Tibial artery (tissue), 4 donors: Measurements from ENCODE around the gene PLN.

Experiments
- DNase-seq, 2 donors: peaks; one replicate each; pipeline ENCODE4 v3.0.0-alpha.2; 2019
- H3K27ac ChIP-seq, 2 donors: fragments of 200-600 bp; sonication (generic) in 1 of 2; 1 replicate in 1 of 2; 2 replicates in 1 of 2; pipeline ENCODE4 v1.5.1; 2018 to 2019; ENCODE audit warnings: mild to moderate bottlenecking in 1 of 2
- H3K27me3 ChIP-seq, 2 donors: fragments of 200-600 bp; sonication (generic) in 1 of 2; one replicate each; pipeline versions ENCODE4 v1.5.1 to v1.6.0; 2016 to 2019
- H3K36me3 ChIP-seq, 3 donors: fragments of 200-600 bp; sonication (generic) in 2 of 3; one replicate each; pipeline ENCODE4 v1.5.1; 2016 to 2019; ENCODE audit warnings: mild to moderate bottlenecking in 2 of 3
- H3K4me1 ChIP-seq, 4 donors: fragments of 200-600 bp; sonication (generic) in 2 of 4; 1 replicate in 3 of 4; 2 replicates in 1 of 4; pipeline ENCODE4 v1.5.1; 2016 to 2019
- H3K4me3 ChIP-seq, 2 donors: fragments of 200-600 bp; sonication (generic) in 1 of 2; 1 replicate in 1 of 2; 2 replicates in 1 of 2; pipeline ENCODE4 v1.5.1; 2018 to 2019; ENCODE audit warnings: mild to moderate bottlenecking in 2 of 2
- H3K9me3 ChIP-seq, 3 donors: fragments of 200-600 bp; sonication (generic) in 1 of 3; one replicate each; pipeline ENCODE4 v1.5.1; 2016 to 2019
- intact Hi-C: fragments of 100-400 bp; cut with DNase I; formaldehyde crosslinking; loops from one replicate; pipeline ENCODE4 v1.15.0; 2023; ENCODE audit warnings: low total_unique reads
- TF ChIP-seq, protein P1 (sequence below), 2 experiments: fragments of 200-600 bp in 1 of 2; fragments of 450-650 bp in 1 of 2; IDR thresholded peaks; one replicate each; pipeline ENCODE4 v1.5.1; 2017 to 2019; ENCODE audit warnings: antibody characterized with exemption in 2 of 2, mild to moderate bottlenecking in 1 of 2, moderate library complexity in 1 of 2

The PLN gene

DNA sequence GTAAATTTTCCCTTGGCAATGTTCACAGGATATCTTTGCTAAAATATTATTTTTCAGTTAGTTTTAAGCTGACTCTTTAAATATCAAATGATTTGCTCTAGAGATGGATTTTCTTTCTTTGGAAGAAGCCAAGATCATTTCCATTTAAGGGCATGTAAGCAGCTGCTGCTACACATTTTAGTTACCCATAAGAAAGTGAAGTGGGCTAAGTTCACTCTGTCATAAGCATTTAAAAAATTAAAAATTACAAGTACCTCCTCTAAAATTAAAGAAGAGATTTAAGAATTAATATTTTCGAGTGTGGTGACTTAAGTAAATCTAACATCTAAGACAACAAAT is 1.2 kb upstream of the PLN start:
- Histone ChIP-seq H3K4me1 (peaks cover 0 to 47% (median 2%) of the 10 kb centered on the region in 4 donors), H3K27ac (peak overlapping the region; percentile 82 to 84), H3K9me3 (no peaks in the 10 kb centered on the region), H3K27me3 (no peaks in the 10 kb centered on the region), H3K36me3 (peaks cover 0 to 18% (median 2%) of the 10 kb centered on the region in 3 donors), H3K4me3 (peak overlapping the region; percentile 58 to 59)
- DNase-seq: no peak
- intact Hi-C loops: no loop called here
- TF ChIP-seq, protein P1, sequence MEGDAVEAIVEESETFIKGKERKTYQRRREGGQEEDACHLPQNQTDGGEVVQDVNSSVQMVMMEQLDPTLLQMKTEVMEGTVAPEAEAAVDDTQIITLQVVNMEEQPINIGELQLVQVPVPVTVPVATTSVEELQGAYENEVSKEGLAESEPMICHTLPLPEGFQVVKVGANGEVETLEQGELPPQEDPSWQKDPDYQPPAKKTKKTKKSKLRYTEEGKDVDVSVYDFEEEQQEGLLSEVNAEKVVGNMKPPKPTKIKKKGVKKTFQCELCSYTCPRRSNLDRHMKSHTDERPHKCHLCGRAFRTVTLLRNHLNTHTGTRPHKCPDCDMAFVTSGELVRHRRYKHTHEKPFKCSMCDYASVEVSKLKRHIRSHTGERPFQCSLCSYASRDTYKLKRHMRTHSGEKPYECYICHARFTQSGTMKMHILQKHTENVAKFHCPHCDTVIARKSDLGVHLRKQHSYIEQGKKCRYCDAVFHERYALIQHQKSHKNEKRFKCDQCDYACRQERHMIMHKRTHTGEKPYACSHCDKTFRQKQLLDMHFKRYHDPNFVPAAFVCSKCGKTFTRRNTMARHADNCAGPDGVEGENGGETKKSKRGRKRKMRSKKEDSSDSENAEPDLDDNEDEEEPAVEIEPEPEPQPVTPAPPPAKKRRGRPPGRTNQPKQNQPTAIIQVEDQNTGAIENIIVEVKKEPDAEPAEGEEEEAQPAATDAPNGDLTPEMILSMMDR (IDR thresholded peaks at IDR 0.05): no peak

DNA sequence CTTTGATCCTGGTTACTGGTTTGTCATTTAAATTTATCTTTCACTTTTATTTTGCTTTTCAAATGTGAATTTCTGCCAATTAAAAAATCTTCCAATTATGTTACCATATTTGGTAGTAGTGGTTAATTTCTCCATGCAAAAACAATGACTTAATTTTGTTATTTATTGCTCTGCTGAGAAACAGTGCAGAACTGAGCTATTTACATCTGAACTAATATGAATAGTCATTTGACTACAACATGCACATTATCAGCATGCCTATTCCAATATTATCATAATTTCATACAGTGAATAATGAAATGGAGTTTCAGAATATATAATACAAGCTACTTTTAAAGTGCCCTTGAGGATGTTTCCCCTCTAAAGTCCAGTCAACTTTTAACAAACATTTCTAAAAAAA is 517 bp downstream of the PLN start:
- DNase-seq: no peak
- intact Hi-C loops: no loop called here
- H3K4me3 ChIP-seq: peak overlapping the region; percentile 58 to 59
- H3K9me3 ChIP-seq: no peaks in the 10 kb centered on the region
- peak overlapping the region; percentile 82 to 84 for H3K27ac ChIP-seq
- peaks cover 0 to 26% (median 11%) of the 10 kb centered on the region in 3 donors for H3K36me3 ChIP-seq
- H3K4me1 ChIP-seq: peaks cover 0 to 37% (median 0%) of the 10 kb centered on the region in 4 donors
- TF ChIP-seq, protein P1 (IDR thresholded peaks at IDR 0.05): no peak
- no peaks in the 10 kb centered on the region for H3K27me3 ChIP-seq

DNA sequence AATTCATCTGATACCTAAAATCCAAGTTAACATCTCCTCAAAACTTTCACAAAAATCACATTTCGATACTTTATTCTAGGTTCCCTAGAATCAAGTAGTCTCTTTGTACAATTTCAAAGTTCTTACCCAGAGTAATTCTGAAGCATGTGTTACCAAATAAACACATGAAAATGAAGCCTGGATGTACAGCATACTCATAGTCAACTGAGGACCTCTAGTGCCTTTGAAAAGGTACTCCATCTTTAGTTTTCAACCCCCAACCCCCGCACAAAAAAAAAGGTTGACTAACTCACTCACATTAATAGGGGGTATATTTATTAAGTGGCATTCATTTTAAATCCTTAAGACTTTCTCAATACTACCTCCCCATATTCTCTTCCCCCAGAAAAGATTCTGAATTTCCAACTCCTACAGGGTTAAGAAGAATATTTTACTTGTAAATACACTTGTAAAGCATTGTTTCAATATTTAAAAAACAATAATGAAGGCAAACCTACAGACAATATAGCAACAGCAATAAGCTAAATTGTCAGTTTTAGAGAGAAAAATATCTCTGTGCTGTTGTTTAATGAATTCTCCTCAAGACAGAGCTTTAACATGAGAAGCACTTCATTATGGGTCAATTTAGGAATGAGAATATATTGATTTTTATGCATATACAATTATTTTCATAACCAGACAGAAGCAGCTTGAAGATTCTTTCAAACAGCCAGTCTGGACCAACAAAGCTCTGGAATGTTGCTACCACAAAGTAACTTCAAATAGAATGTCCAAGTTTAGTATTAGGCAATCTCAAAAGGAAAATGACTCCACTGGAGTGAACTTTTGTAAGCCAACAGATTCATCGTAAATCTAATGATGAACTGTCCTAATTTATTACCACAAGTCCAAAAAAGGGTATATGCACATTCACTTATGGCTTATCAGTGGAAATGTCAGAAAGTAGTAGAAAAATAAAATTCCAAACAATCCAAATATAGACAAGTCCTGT is 3.3 kb downstream of the PLN start:
- Histone ChIP-seq H3K36me3 (peaks cover 0 to 39% (median 25%) of the 10 kb centered on the region in 3 donors), H3K27me3 (no peaks in the 10 kb centered on the region), H3K4me3 (peak overlapping the region; percentile 58 to 59), H3K27ac (peak overlapping the region; percentile 82 to 84), H3K4me1 (peaks cover 0 to 30% (median 0%) of the 10 kb centered on the region in 4 donors), H3K9me3 (no peaks in the 10 kb centered on the region)
- DNase-seq: no peak
- TF ChIP-seq, protein P1 (IDR thresholded peaks at IDR 0.05): peak; percentile 49 to 61
- intact Hi-C loops: loop anchor here (2.0 kb wide), 1 partner anchor 267 kb away; no protein-coding TSS in a partner anchor

DNA sequence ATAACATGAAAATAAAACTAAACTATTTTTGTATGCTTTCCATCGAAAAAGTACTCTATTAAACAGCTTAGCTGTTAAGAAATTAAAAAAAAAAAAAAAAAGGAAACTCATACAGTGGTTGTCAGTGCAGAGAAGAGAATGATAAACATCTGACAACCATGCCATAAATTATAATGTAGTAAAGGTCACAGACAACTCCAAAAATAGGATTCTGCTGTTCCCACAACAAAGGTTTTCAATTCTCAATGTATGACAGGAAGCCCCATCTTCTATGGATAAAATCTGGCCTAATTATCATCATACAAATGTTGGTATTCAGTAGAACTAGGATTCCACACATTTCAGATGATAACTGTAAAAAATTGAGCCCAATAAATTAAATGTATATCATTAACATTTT is 5.0 kb downstream of the PLN start:
- Histone ChIP-seq H3K27ac (peak overlapping the region; percentile 82 to 84), H3K36me3 (peaks cover 0 to 39% (median 25%) of the 10 kb centered on the region in 3 donors), H3K4me3 (peak overlapping the region; percentile 58 to 59), H3K4me1 (peaks cover 0 to 45% (median 2%) of the 10 kb centered on the region in 4 donors), H3K9me3 (no peaks in the 10 kb centered on the region), H3K27me3 (no peaks in the 10 kb centered on the region)
- intact Hi-C loops: no loop called here
- no peak for DNase-seq
- TF ChIP-seq, protein P1 (IDR thresholded peaks at IDR 0.05): no peak

DNA sequence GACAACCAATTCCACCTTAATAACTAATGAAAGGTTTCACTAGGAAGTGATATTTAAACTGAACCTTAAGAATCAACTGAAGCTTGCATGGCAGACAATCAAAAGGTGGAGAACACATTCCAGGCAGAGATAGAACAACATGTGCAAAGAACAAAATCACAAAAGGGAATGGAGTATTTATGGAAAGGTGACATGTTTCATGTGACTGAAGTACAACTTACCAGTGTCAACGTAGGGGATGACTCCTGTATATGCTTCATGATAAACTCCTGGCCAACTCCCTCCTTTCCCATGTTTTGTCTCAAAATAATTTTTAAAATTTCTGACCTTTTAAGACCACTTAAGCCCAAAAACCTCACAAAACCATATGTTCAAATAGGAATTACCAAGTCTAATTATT is 6.6 kb downstream of the PLN start:
- peak overlapping the region in 1 of 2 donors; percentile 82 for H3K27ac ChIP-seq
- DNase-seq: no peak
- peak overlapping the region; percentile 58 to 59 for H3K4me3 ChIP-seq
- TF ChIP-seq, protein P1 (IDR thresholded peaks at IDR 0.05): no peak
- no peaks in the 10 kb centered on the region for H3K9me3 ChIP-seq
- peaks cover 7 to 50% (median 25%) of the 10 kb centered on the region in 3 donors for H3K36me3 ChIP-seq
- intact Hi-C loops: no loop called here
- no peaks in the 10 kb centered on the region for H3K27me3 ChIP-seq
- H3K4me1 ChIP-seq: peaks cover 0 to 60% (median 2%) of the 10 kb centered on the region in 4 donors
